Keratinocyte (primary cell): ENCODE measurements around the gene EN2. TPM values are rescaled to one million over a fixed set of nuclear protein-coding genes. Genes with fewer than 3 reads are reported as not detected.

Experiments used
- DNase-seq: peaks from one replicate; pipeline ENCODE4 v3.0.0-alpha.2; 2011; ENCODE audit warnings: low read depth, missing footprints, low spot score
- FAIRE-seq: peaks from 2 replicates; lab custom pipeline; 2011; peaks lifted over from hg19 to GRCh38; lab: Jason Lieb, UNC
- H2AFZ ChIP-seq: 2 replicates; pipeline ENCODE4 v1.6.0; 2012; ENCODE audit warnings: low read length, control low read depth, inconsistent platforms; ENCODE audit not compliant: control insufficient read depth
- H3K27ac ChIP-seq: 2 replicates; pipeline ENCODE4 v1.5.1; 2011; ENCODE audit warnings: low read length; ENCODE audit not compliant: control insufficient read depth, insufficient read depth
- H3K27me3 ChIP-seq: 3 replicates; pipeline ENCODE4 v1.6.0; 2011; ENCODE audit warnings: low read length; ENCODE audit not compliant: control insufficient read depth, insufficient read depth; ENCODE audit errors: extremely low read depth
- H3K36me3 ChIP-seq, 2 experiments: 2 replicates in 1 of 2; 3 replicates in 1 of 2; pipeline ENCODE4 v1.5.1; 2011; ENCODE audit warnings: low read length in 2 of 2, mild to moderate bottlenecking in 1 of 2; ENCODE audit not compliant: control insufficient read depth in 2 of 2, insufficient read depth in 2 of 2; ENCODE audit errors: extremely low read depth in 1 of 2
- H3K4me1 ChIP-seq: 3 replicates; pipeline ENCODE4 v1.5.1; 2011; ENCODE audit warnings: low read length; ENCODE audit not compliant: control insufficient read depth, insufficient read depth; ENCODE audit errors: extremely low read depth
- H3K4me2 ChIP-seq: 3 replicates; pipeline ENCODE4 v1.6.0; 2011; ENCODE audit warnings: low read depth, low read length; ENCODE audit not compliant: control insufficient read depth, insufficient read depth; ENCODE audit errors: extremely low read depth
- H3K4me3 ChIP-seq, 3 experiments: fragments of 200-600 bp in 1 of 3; sonication (generic) in 1 of 3; 2 replicates in 2 of 3; 3 replicates in 1 of 3; pipeline ENCODE4 v1.5.1; 2011 to 2016; ENCODE audit warnings: low read length in 3 of 3, mild to moderate bottlenecking in 3 of 3, control low read depth in 2 of 3, inconsistent platforms in 1 of 3, low read depth in 1 of 3, mixed read lengths in 1 of 3, mixed run types in 1 of 3, moderate library complexity in 1 of 3; ENCODE audit not compliant: control insufficient read depth in 2 of 3, insufficient read depth in 2 of 3; ENCODE audit errors: extremely low read depth in 1 of 3
- H3K79me2 ChIP-seq: 2 replicates; pipeline ENCODE4 v1.6.0; 2012; ENCODE audit warnings: low read length; ENCODE audit not compliant: control insufficient read depth, insufficient read depth
- H3K9ac ChIP-seq: 3 replicates; pipeline ENCODE4 v1.6.0; 2011; ENCODE audit warnings: low read length; ENCODE audit not compliant: control insufficient read depth, insufficient read depth; ENCODE audit errors: extremely low read depth
- H3K9me1 ChIP-seq: 3 replicates; pipeline ENCODE4 v1.6.0; 2011; ENCODE audit warnings: low read length; ENCODE audit not compliant: control insufficient read depth, insufficient read depth; ENCODE audit errors: extremely low read depth
- H3K9me3 ChIP-seq: 2 replicates; pipeline ENCODE4 v1.5.1; 2012; ENCODE audit warnings: low read depth, low read length; ENCODE audit not compliant: control insufficient read depth
- H4K20me1 ChIP-seq: 3 replicates; pipeline ENCODE4 v1.6.0; 2011; ENCODE audit warnings: low read length; ENCODE audit not compliant: control insufficient read depth, insufficient read depth; ENCODE audit errors: extremely low read depth
- EZH2 ChIP-seq: IDR thresholded peaks from one replicate; pipeline ENCODE4 v1.6.1; 2012; ENCODE audit warnings: inconsistent platforms, mild to moderate bottlenecking, low read length, moderate library complexity
- dilution Hi-C: fragments of 300-500 bp; cut with MboI; formaldehyde crosslinking; loops from one replicate; pipeline ENCODE4 v1.7.0; 2020; ENCODE audit warnings: low sequenced_read_pairs; ENCODE audit not compliant: extremely low pct_ligation_motif_present
- polyA plus RNA-seq, 5 experiments: library from polyadenylated mRNA; depleted of rRNA in 3 of 5; stranded (reverse) in 3 of 5; stranded (forward) in 1 of 5; unstranded in 1 of 5; fragments of >200 nt; gene quantifications; 1 replicate in 1 of 5; 2 replicates in 3 of 5; 3 replicates in 1 of 5; pipeline versions ENCODE4 v1.2.1 to v1.2.3, GENCODE V29; 2011 to 2012; ENCODE audit warnings: missing spikeins in 2 of 5, low read depth in 1 of 5, low replicate concordance in 1 of 5
- TF ChIP-seq, protein P1 (sequence below), 3 experiments: IDR thresholded peaks in 1 of 3; conservative IDR thresholded peaks in 1 of 3; optimal IDR thresholded peaks in 1 of 3; 2 replicates in 2 of 3; 3 replicates in 1 of 3; pipeline versions ENCODE3 to v1.5.1; 2011; ENCODE audit warnings: low read length in 3 of 3, mild to moderate bottlenecking in 3 of 3, moderate library complexity in 2 of 3, control low read depth in 1 of 3, inconsistent platforms in 1 of 3; ENCODE audit not compliant: insufficient read depth in 2 of 3; ENCODE audit errors: extremely low read depth in 1 of 3

The EN2 gene
- polyA plus RNA-seq, 1 donor (not counting 4 experiments of a cell fraction or from before 2014, with no cell fraction given), result 0.05 TPM

DNA sequence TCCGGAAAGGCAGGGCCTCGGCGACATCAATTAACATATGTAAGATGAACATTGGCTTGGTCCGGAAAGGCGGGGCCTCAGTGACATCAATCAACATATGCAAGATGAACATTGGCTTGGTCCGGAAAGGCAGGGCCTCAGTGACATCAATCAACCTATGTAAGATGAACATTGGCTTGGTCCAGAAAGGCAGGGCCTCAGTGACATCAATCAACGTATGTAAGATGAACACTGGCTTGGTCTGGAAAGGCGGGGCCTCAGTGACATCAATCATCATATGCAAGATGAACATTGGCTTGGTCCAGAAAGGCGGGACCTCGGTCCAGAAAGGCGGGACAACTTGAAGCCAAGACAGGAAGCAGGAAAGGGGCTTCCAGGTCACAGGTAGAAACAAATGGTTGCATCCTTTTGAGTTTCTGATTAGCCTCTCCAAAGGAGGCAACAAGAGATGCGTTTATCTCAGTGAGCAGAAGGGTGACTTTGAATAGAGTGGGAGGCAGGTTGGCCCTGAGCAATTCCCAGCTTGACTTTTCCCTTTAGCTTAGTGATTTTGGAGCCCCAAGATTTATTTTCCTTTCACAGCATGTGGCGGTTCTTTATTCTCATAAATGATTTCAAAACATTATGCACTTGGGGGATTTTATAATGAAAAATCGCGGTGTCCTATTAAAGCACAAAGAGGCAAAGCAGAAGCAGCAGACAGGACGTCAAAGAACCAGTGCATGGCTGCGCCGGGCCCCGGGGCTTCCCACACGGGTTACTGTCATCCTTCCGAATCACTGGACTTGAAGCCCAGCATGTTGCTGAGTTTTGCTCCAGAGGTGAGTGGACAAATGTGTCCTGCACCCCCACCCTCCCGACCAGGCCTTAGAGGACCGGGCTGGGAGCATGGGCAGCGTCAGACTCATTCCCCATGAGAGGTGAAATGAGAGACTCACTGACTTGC lies 43.1 kb upstream of the EN2 start:
- no peak for DNase-seq
- no peak overlapping the region for H3K4me3 ChIP-seq
- no peaks in the 10 kb centered on the region for H3K4me1 ChIP-seq
- H3K9ac ChIP-seq, result no peak overlapping the region
- no peak for FAIRE-seq
- H3K9me1 ChIP-seq, result no peaks in the 10 kb centered on the region
- H3K36me3 ChIP-seq, result no peaks in the 10 kb centered on the region
- no peak overlapping the region for H2AFZ ChIP-seq
- no peak for TF ChIP-seq EZH2
- dilution Hi-C loops, result no loop called here
- no peaks in the 10 kb centered on the region for H3K79me2 ChIP-seq
- no peak overlapping the region for H3K27ac ChIP-seq
- H3K4me2 ChIP-seq, result no peak overlapping the region
- H3K9me3 ChIP-seq, result no peaks in the 10 kb centered on the region
- H3K27me3 ChIP-seq, result peaks cover 11% of the 10 kb centered on the region
- no peaks in the 10 kb centered on the region for H4K20me1 ChIP-seq

DNA sequence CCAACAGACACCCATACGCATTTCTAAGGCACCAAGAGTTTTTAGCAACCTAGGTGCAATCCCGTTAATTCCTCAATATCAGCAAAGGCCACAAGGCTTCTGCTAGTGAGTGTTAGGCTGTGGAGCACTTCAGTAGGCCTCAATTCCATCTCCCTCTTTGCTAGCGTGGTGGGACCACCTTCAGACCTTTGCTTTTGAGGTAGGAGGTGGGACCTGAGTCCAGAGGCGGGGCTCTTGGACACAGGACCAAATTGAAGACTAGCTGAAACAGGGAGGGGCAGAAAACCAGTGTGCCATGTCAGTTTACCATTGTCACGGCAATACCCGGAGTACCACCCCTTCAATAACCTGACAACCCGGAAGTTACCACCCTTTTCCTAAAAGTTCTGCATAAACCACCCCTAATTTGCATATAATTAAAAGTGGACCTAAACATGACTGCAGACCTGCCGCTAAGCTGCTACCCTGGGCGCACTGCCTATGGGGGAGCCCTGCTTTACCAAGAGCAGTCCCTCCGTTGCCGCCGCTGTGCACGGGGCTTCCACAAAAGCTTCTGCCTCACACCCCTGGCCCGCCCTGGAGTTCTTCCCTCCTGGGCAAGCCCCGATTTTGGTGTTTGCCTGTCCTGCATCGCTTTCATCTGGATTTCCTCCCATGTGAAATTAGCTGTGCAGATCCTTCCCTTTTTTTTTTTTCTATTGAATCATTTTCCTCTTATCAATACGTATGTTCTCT lies 41.1 kb upstream of the EN2 start:
- Histone ChIP-seq H3K4me3 (no peak overlapping the region), H3K36me3 (no peaks in the 10 kb centered on the region), H3K9me1 (no peaks in the 10 kb centered on the region), H2AFZ (no peak overlapping the region), H3K4me1 (no peaks in the 10 kb centered on the region), H3K79me2 (no peaks in the 10 kb centered on the region), H3K9me3 (no peaks in the 10 kb centered on the region), H3K27ac (no peak overlapping the region), H4K20me1 (no peaks in the 10 kb centered on the region), H3K27me3 (no peaks in the 10 kb centered on the region), H3K9ac (no peak overlapping the region), H3K4me2 (no peak overlapping the region)
- dilution Hi-C loops, result no loop called here
- no peak for DNase-seq
- no peak for FAIRE-seq
- TF ChIP-seq, protein P1, sequence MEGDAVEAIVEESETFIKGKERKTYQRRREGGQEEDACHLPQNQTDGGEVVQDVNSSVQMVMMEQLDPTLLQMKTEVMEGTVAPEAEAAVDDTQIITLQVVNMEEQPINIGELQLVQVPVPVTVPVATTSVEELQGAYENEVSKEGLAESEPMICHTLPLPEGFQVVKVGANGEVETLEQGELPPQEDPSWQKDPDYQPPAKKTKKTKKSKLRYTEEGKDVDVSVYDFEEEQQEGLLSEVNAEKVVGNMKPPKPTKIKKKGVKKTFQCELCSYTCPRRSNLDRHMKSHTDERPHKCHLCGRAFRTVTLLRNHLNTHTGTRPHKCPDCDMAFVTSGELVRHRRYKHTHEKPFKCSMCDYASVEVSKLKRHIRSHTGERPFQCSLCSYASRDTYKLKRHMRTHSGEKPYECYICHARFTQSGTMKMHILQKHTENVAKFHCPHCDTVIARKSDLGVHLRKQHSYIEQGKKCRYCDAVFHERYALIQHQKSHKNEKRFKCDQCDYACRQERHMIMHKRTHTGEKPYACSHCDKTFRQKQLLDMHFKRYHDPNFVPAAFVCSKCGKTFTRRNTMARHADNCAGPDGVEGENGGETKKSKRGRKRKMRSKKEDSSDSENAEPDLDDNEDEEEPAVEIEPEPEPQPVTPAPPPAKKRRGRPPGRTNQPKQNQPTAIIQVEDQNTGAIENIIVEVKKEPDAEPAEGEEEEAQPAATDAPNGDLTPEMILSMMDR (optimal IDR thresholded peaks at IDR 0.05 in 1 of 3, IDR thresholded peaks at IDR 0.05 in 1 of 3, conservative IDR thresholded peaks at IDR 0.05 in 1 of 3; ENCODE audit: extremely low read depth in 1 of 3, insufficient read depth in 2 of 3, low read length in 3 of 3), result no peak
- no peak for TF ChIP-seq EZH2
